HepG2 (cell line): ENCODE measurements around the gene CCDC57. TPM values are rescaled to one million over a fixed set of nuclear protein-coding genes. Genes with fewer than 3 reads are reported as not detected.

Experiments
- HES4 ChIP-seq: sonication (generic); formaldehyde crosslinking; IDR thresholded peaks from 2 replicates; pipeline ENCODE4 v1.9.0; 2021; ENCODE audit warnings: mild to moderate bottlenecking, missing genetic modification reagents, borderline replicate concordance
- MAZ ChIP-seq, 2 experiments: sonication (generic) in 1 of 2; formaldehyde crosslinking in 1 of 2; IDR thresholded peaks; 2 replicates each; pipeline versions ENCODE4 v1.5.0 to v1.6.1; 2012 to 2020; ENCODE audit warnings: low read depth in 2 of 2, mild to moderate bottlenecking in 2 of 2, borderline replicate concordance in 1 of 2, improper control_type of control experiment in 1 of 2, low read length in 1 of 2, missing genetic modification reagents in 1 of 2, moderate library complexity in 1 of 2
- SYNCRIP ChIP-seq: fragments of 200-400 bp; formaldehyde crosslinking; IDR thresholded peaks from 2 replicates; pipeline ENCODE4 v1.6.1; 2018; ENCODE audit warnings: mild to moderate bottlenecking, low read depth, low read length; ENCODE audit not compliant: insufficient read depth
- ZKSCAN8 ChIP-seq: IDR thresholded peaks from 2 replicates; pipeline ENCODE4 v1.6.1; 2016; ENCODE audit warnings: borderline replicate concordance, missing genetic modification reagents, missing compliant biosample characterization
- ZNF788 ChIP-seq: sonication (generic); formaldehyde crosslinking; IDR thresholded peaks from 2 replicates; pipeline ENCODE4 v1.5.0; 2020; ENCODE audit warnings: mild to moderate bottlenecking, missing genetic modification reagents, borderline replicate concordance
- polyA plus RNA-seq, 8 experiments: library from polyadenylated mRNA; depleted of rRNA in 3 of 8; stranded (reverse) in 7 of 8; unstranded in 1 of 8; fragments of >200 nt; fragmentation: Illumina TruSeq in 4 of 8; extraction: Trizol in 4 of 8; gene quantifications; 2 replicates each; pipeline versions ENCODE4 v1.2.1 to v1.2.3, GENCODE V29; 2011 to 2016; ENCODE audit warnings: low read depth in 4 of 8, missing spikeins in 1 of 8, mixed read lengths in 1 of 8; ENCODE audit not compliant: insufficient read depth in 1 of 8
- total RNA-seq, 5 experiments: library from RNA; depleted of rRNA; stranded (reverse); fragments of >200 nt; fragmentation: Illumina TruSeq; extraction: Trizol; gene quantifications; 2 replicates each; pipeline ENCODE4 v1.2.3, GENCODE V29; 2016; ENCODE audit warnings: low read depth in 1 of 5
- TF ChIP-seq, protein P1 (sequence below): sonication (generic); formaldehyde crosslinking; IDR thresholded peaks from 2 replicates; pipeline ENCODE4 v1.4.0; 2020; ENCODE audit warnings: mild to moderate bottlenecking, missing genetic modification reagents
- TF ChIP-seq, protein P2 (sequence below): IDR thresholded peaks from 2 replicates; pipeline ENCODE4 v1.6.1; 2016; ENCODE audit warnings: low read depth
- TF ChIP-seq, protein P3 (sequence below): sonication (generic); formaldehyde crosslinking; IDR thresholded peaks from 2 replicates; pipeline ENCODE4 v1.5.1; 2020; ENCODE audit warnings: missing genetic modification reagents, mild to moderate bottlenecking, borderline replicate concordance
- TF ChIP-seq, protein P4 (sequence below): sonication (generic); formaldehyde crosslinking; IDR thresholded peaks from 2 replicates; pipeline ENCODE4 v1.4.0; 2020; ENCODE audit warnings: missing genetic modification reagents
- TF ChIP-seq, protein P5 (sequence below): sonication (generic); formaldehyde crosslinking; conservative IDR thresholded peaks from 2 replicates; pipeline ENCODE4 v1.8.1; 2023; ENCODE audit warnings: missing genetic modification reagents

Gene CCDC57
- total and polyA plus RNA-seq, 2 of the 13 experiments (the other 11 are each of a cell fraction or from before 2014, with no cell fraction given), result 59.3 to 59.9 TPM

DNA sequence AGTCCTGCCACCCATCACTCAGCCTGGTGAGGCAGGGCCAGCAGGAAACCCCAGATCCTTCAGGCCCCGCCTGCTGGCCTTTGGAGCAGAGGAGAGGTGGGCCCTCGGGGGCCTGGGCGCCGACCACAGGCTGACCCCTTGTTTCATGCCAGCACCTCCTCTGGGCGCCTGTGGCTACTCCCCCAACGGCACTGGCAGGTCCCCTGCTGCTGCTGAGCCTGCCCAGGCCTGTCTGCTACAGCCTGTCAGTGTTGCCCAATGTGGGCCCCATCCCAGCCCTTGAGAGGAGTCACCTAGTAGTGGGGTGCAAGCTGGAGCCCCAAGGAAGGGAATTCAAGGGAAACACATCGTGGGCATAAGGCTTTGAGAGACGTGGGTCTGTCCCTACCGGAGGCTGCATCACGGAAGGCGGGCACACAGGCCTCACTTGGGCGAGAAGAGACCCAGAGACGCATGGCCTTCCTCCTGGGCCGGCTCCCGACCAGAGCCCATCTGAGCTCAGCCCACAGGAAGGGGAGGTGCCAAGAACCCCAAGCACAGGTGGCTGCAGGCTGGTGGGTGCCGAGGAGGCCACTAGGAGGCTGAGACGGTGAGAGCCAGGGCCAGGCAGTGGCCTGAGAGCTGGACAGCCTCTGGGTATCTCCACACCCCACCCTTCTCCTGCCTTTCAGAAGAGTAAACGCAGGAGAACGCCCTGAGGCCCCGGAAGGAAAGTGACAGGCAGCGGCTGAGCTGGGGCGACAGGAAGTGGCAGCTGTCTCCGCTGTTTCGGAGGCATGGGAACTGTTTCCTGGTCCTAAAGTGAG, 106.6 kb downstream of the CCDC57 start (continued):
- TF ChIP-seq ZKSCAN8 (CRISPR knock-in tag), result peak; percentile 81; the same call in 1 of the 2 replicates
- TF ChIP-seq SYNCRIP, result no peak
- 0 out of 2 replicates have a peak, but pooled peaks have one; percentile 76 for TF ChIP-seq HES4 (CRISPR knock-in tag)
- TF ChIP-seq, protein P1, sequence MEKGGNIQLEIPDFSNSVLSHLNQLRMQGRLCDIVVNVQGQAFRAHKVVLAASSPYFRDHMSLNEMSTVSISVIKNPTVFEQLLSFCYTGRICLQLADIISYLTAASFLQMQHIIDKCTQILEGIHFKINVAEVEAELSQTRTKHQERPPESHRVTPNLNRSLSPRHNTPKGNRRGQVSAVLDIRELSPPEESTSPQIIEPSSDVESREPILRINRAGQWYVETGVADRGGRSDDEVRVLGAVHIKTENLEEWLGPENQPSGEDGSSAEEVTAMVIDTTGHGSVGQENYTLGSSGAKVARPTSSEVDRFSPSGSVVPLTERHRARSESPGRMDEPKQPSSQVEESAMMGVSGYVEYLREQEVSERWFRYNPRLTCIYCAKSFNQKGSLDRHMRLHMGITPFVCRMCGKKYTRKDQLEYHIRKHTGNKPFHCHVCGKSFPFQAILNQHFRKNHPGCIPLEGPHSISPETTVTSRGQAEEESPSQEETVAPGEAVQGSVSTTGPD (CRISPR knock-in tag), result no peak
- TF ChIP-seq, protein P2, sequence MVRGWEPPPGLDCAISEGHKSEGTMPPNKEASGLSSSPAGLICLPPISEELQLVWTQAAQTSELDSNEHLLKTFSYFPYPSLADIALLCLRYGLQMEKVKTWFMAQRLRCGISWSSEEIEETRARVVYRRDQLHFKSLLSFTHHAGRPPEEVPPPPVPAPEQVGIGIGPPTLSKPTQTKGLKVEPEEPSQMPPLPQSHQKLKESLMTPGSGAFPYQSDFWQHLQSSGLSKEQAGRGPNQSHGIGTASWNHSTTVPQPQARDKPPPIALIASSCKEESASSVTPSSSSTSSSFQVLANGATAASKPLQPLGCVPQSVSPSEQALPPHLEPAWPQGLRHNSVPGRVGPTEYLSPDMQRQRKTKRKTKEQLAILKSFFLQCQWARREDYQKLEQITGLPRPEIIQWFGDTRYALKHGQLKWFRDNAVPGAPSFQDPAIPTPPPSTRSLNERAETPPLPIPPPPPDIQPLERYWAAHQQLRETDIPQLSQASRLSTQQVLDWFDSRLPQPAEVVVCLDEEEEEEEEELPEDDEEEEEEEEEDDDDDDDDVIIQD (CRISPR knock-in tag), result no peak; the same call in 1 of the 2 replicates
- TF ChIP-seq, protein P3, sequence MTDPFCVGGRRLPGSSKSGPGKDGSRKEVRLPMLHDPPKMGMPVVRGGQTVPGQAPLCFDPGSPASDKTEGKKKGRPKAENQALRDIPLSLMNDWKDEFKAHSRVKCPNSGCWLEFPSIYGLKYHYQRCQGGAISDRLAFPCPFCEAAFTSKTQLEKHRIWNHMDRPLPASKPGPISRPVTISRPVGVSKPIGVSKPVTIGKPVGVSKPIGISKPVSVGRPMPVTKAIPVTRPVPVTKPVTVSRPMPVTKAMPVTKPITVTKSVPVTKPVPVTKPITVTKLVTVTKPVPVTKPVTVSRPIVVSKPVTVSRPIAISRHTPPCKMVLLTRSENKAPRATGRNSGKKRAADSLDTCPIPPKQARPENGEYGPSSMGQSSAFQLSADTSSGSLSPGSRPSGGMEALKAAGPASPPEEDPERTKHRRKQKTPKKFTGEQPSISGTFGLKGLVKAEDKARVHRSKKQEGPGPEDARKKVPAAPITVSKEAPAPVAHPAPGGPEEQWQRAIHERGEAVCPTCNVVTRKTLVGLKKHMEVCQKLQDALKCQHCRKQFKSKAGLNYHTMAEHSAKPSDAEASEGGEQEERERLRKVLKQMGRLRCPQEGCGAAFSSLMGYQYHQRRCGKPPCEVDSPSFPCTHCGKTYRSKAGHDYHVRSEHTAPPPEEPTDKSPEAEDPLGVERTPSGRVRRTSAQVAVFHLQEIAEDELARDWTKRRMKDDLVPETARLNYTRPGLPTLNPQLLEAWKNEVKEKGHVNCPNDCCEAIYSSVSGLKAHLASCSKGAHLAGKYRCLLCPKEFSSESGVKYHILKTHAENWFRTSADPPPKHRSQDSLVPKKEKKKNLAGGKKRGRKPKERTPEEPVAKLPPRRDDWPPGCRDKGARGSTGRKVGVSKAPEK, result no peak
- peak; percentile 69; the same call in 1 of the 2 replicates for TF ChIP-seq MAZ (IDR thresholded peaks at IDR 0.05; ENCODE audit: borderline replicate concordance, low read depth, low read length)
- peak; percentile 91 for TF ChIP-seq MAZ (CRISPR knock-in tag; IDR thresholded peaks at IDR 0.05; ENCODE audit: low read depth)
- TF ChIP-seq, protein P4, sequence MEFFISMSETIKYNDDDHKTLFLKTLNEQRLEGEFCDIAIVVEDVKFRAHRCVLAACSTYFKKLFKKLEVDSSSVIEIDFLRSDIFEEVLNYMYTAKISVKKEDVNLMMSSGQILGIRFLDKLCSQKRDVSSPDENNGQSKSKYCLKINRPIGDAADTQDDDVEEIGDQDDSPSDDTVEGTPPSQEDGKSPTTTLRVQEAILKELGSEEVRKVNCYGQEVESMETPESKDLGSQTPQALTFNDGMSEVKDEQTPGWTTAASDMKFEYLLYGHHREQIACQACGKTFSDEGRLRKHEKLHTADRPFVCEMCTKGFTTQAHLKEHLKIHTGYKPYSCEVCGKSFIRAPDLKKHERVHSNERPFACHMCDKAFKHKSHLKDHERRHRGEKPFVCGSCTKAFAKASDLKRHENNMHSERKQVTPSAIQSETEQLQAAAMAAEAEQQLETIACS (CRISPR knock-in tag), result peak; percentile 15
- TF ChIP-seq, protein P5, sequence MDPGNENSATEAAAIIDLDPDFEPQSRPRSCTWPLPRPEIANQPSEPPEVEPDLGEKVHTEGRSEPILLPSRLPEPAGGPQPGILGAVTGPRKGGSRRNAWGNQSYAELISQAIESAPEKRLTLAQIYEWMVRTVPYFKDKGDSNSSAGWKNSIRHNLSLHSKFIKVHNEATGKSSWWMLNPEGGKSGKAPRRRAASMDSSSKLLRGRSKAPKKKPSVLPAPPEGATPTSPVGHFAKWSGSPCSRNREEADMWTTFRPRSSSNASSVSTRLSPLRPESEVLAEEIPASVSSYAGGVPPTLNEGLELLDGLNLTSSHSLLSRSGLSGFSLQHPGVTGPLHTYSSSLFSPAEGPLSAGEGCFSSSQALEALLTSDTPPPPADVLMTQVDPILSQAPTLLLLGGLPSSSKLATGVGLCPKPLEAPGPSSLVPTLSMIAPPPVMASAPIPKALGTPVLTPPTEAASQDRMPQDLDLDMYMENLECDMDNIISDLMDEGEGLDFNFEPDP (CRISPR knock-in tag), result no peak
- peak; percentile 66; the same call in 1 of the 2 replicates for TF ChIP-seq ZNF788 (CRISPR knock-in tag)
